ENCODE results near the gene ZBP1. TPM values are rescaled to one million over a fixed set of nuclear protein-coding genes. Genes with fewer than 3 reads are reported as not detected.

Gene ZBP1
- total RNA-seq, 1 donor from 2014 or later, result not detected

DNA sequence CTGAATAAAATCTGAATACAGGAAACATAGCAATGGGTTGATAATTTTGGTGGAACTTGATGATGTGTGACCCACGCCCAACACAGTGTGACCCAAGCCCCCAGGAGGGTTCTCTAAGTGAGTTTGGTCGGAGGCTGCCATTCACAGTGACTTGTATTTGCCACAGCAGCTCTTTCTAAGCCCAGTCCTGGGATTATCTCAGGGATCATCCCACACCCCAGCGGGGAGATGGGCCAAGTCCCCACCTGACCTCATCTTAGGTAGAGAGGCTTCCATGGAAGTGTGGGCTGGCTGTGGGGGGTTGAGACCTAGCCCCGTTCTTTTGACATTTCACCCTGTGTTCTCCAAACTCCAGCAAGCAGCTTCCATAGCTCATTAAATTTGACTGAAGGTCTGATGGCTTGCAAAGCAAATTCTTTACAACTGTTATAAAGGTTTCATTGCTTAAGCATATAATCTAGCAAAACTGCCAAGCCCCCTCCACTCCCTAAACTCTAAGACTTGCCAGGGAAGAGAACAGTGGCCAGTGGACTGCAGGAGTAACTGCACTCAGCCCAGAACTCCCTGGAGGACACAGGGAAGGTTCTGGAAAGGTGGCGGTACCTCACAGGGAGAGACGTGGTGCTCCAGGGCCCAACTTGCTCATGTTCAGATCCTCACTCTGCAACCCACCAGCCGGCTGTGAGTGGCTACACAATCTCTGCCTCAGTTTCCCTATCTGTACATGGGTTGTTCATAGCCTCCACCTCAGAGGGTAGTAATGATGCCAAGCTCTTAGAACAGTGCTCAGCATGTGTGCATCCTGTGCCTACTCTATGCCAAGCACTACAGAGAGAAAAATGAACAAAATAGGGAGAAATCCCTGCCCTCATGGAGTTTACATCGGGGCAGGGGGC is 60.3 kb downstream of the ZBP1 start:
- no peak for DNase-seq (ENCODE audit: low read depth, low spot score)

DNA sequence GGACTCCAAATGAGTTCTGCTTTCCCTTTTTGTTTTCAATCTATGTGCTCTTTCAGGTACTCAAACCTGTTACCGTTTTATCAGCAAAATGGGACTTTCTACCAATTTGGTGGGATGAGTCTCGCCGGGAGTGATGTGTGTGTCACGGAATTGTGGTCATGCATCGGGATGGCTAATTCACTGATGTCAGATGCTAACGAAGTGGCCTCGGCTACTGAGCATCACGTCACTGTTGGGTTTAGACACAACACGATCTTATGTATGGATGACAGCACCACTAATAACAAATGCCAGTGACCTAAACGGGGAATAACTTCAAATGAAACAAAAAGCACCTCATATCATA is 61.0 kb downstream of the ZBP1 start:
- DNase-seq (ENCODE audit: low read depth, low spot score), result no peak

DNA sequence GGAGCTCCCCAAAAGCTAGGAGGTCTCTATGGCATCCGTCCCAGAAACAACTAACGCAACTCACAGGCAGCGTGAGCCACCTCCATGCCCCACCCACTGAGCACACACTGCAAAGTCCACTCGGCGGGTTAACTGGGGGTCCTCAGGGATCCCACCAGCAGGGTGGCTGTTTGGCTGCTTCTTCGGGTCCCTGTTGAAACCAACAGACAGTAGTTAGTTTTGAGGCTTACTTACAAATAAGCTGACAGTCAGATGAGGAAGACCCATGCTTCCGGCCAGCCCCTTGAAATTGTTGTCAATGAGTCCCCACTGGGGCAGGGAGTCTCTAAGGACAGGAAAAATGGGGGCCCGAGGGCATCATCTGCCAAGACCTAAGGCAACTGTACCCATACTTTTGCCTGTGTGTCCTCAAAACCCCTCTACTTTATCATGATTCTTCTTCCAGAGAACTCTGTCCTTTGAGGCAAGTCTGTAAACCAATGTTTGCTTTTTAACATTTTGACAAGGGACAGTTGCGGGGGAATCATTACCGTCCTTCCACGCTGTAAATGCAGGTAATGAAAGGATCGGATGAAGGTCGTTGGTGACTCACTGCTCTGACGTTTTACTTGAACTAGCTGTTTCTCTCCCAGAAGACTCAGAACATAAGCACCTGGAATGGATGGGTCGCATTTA is 61.5 kb downstream of the ZBP1 start:
- DNase-seq (ENCODE audit: low read depth, low spot score), result no peak

DNA sequence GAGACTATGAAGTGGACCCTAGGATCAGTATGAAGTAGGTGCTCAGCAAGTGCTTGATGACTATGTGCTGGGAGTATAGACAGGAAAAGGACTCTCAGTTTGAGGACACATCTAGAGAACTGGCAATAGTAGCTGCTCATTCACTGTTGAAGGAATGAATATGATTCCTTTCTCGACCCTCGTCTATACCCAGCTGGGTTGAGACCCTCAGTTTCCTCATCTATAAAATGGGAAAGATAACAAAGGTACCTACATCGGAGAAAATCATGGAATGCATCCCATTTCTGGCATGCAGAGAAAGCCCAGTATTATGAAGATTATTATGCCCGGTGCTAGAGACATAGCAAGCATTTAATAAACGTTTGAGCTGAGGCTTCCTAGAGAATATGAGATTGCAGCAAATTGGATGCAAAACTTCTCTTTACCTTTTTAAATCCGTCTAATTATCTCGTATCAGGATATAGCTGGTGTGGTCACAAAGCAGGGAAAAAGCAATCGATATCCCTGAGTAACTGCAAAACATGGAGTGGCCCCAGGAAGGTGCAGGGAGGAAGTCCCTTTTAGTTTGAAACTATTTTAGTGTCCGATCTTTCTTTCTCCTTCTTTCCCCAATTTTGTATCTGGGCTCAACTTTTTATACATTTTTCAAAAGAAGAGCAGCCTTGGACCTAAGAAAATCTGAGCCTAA is 62.2 kb downstream of the ZBP1 start:
- DNase-seq (ENCODE audit: low read depth, low spot score), result no peak

DNA sequence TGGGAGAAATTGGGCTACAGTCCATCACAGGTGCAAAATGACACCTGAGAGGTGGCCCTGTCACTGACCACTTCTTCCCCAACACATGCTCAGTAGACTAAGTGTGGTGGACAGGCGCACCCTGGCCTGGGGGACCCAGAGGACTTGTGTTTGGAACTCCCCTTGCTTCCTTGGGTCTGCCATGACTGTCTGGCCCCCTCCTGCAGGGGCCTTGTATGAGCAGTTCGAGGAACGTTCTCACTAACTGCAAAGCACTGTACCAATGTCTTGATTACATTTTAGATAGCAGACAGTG is 63.3 kb downstream of the ZBP1 start:
- no peak for DNase-seq (ENCODE audit: low read depth, low spot score)

DNA sequence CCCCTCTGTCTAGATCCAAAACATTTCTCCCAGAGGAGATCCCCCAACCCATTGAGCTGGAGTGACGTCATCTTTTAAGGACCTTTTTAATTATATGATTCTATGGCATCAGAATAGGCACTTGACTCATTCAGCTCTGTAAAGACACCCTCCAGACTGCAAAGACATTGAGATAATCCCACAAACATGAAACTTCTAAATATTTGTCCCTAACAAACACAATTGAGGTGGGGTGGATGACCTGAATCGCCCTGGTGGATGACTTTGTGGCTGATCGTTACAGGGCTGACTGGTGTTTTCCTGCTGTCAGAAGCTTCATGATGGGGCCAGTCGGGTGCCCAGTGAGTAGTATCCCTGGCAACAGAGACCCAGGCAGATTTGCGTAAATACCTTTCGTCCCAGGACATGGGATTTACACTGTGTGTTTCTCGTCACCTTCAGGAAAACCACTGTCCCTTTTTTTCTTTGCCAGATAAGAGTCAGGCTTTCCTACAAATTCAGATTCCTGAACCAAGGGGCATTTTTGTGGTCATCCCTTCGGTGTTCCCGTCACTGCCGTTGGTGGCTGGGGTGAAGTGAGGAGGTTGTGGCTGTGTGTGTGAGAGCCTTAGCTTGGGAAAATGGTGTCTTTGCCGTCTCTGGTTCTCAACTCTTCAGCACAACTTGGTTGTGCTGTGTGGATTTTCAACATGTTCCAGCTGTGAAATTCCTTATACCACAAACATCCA is 64.6 kb downstream of the ZBP1 start:
- no peak for DNase-seq (ENCODE audit: low read depth, low spot score)

Other genes starting within 250 kb of the ZBP1 start
- gene RBM38, start 229.0 kb downstream of the ZBP1 start, total RNA-seq, result 18.2 and 21.8 TPM in 2 replicates
- gene CTCFL, start 95.3 kb downstream of the ZBP1 start, total RNA-seq, result not detected in 2 replicates
- gene PCK1, start 59.3 kb downstream of the ZBP1 start, total RNA-seq, result not detected in 2 replicates
- gene PMEPA1, start 89.6 kb upstream of the ZBP1 start, total RNA-seq, result 3.7 and 4.7 TPM in 2 replicates